HFF-Myc (cell line): Measurements from ENCODE around the gene MISP.

Experiments
- DNase-seq: peaks from one replicate; pipeline ENCODE4 v3.0.0-alpha.2; 2011; ENCODE audit warnings: low read depth; ENCODE audit errors: extremely low read depth
- H3K4me3 ChIP-seq: replicated peaks from 2 replicates; pipeline ENCODE4 v1.5.1; 2011; ENCODE audit warnings: low read depth, mild to moderate bottlenecking, control low read depth, low read length
- TF ChIP-seq, protein P1 (sequence below): IDR thresholded peaks from 2 replicates; pipeline ENCODE4 v1.5.1; 2012; ENCODE audit warnings: mild to moderate bottlenecking, low read depth, low read length, control low read depth; ENCODE audit errors: missing control alignments

Gene MISP

DNA sequence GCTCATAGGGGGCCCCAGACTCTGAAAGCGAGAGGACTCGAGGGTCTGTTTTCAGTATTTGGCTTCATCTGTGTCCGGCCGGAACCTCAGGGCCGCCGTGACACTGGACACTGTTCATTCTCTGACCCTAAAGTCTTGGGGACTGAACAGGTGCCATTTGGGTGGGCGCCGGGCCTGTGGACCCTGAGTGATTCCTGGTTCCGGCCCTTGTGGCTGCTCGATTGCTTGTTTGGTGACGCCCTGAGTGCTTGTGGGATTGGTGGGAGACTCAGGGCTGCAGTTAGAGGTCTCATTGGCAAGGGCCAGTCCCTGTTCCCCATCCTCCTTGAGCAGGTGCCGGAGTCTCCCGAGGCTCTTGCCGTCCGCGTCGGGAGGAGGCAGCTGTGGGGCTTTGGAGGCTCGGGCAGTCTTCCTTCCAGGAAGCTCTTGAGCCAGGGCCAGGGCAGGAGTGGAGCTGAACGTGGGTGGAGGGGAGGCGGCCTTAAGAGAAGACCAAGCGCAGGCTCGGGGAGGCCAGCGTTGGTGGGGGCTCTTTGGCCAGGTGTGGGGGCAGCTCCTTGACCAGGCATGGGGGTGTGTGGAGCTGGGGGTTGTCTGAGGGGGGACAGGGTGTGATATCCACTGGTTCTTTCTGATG, 51.1 kb downstream of the MISP start:
- no peak for DNase-seq
- peak overlapping the region; percentile 79 for H3K4me3 ChIP-seq
- TF ChIP-seq, protein P1, sequence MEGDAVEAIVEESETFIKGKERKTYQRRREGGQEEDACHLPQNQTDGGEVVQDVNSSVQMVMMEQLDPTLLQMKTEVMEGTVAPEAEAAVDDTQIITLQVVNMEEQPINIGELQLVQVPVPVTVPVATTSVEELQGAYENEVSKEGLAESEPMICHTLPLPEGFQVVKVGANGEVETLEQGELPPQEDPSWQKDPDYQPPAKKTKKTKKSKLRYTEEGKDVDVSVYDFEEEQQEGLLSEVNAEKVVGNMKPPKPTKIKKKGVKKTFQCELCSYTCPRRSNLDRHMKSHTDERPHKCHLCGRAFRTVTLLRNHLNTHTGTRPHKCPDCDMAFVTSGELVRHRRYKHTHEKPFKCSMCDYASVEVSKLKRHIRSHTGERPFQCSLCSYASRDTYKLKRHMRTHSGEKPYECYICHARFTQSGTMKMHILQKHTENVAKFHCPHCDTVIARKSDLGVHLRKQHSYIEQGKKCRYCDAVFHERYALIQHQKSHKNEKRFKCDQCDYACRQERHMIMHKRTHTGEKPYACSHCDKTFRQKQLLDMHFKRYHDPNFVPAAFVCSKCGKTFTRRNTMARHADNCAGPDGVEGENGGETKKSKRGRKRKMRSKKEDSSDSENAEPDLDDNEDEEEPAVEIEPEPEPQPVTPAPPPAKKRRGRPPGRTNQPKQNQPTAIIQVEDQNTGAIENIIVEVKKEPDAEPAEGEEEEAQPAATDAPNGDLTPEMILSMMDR = no peak

- peak overlapping the region; percentile 79 for H3K4me3 ChIP-seq
- TF ChIP-seq, protein P1 = no peak
- DNase-seq = no peak
Observed at GRCh38 chr19:802498-803098, 51.7 kb downstream of the MISP start.

DNA sequence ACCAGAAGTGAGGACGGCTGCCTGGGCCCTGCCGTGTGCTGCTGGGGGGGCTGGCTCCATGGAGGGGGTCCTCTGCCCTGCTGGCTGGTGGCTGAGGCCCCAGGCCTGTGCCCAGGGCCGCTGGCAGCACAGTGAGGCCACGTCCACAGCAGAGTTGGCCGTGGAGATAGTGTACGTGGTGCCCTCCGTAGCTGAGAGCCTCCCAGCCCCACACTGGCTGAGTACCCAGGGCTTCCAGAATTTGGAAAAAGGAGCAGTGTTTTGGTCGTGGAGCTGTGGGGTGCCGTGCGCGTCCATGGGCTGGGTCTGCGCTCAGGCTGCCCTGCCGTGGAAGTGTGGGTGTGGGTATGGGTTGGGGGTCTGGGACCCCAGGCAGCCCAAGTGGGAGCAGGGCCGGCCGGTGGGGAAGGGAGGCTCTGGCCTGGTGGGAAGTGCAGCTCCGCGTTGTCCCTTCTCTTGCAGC, 52.2 kb downstream of the MISP start:
- TF ChIP-seq, protein P1 = no peak
- no peak overlapping the region for H3K4me3 ChIP-seq
- DNase-seq = no peak

DNA sequence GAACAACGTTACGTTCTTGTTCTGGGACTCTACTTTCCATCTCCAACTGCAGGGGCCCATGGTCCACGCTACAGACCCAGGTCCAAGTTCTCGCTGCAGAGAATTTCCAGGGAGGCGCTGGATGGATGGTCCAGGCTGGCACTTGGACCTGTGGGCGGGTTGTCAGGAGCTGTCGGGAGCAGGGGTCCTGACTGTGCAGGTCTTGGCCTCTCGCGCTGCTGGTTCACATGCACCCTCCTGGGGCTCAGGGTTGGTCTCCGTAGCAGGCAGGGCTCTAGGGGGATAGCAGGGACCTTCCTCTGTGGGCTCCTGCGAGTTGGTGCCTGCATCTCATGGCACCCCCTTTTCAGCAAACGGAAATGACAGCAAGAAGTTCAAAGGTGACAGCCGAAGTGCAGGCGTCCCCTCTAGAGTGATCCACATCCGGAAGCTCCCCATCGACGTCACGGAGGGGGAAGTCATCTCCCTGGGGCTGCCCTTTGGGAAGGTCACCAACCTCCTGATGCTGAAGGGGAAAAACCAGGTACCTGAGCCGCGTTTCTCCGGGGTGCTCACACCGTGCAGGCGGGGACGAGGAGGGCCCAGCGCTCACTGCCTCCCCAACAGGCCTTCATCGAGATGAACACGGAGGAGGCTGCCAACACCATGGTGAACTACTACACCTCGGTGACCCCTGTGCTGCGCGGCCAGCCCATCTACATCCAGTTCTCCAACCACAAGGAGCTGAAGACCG, 52.9 kb downstream of the MISP start:
- H3K4me3 ChIP-seq = no peak overlapping the region
- TF ChIP-seq, protein P1 = no peak
- DNase-seq = no peak

DNA sequence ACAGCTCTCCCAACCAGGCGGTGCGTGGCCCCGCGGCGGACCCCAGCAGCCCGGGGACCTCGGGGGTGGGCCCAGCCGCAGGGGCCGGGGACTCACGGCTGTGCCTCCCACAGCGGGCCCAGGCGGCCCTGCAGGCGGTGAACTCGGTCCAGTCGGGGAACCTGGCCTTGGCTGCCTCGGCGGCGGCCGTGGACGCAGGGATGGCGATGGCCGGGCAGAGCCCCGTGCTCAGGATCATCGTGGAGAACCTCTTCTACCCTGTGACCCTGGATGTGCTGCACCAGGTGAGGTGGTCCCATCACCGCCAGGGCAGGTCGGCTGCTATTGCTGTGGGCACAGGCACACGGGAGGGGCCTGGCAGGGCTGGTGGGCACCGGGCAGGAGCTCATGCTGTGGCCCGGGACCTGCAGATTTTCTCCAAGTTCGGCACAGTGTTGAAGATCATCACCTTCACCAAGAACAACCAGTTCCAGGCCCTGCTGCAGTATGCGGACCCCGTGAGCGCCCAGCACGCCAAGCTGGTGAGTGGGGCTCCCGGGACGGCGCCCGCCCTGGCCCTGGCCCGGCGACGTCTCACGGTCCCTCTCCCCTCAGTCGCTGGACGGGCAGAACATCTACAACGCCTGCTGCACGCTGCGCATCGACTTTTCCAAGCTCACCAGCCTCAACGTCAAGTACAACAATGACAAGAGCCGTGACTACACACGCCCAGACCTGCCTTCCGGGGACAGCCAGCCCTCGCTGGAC, 53.7 kb downstream of the MISP start:
- no peak for DNase-seq
- TF ChIP-seq, protein P1 = no peak
- H3K4me3 ChIP-seq = no peak overlapping the region

DNA sequence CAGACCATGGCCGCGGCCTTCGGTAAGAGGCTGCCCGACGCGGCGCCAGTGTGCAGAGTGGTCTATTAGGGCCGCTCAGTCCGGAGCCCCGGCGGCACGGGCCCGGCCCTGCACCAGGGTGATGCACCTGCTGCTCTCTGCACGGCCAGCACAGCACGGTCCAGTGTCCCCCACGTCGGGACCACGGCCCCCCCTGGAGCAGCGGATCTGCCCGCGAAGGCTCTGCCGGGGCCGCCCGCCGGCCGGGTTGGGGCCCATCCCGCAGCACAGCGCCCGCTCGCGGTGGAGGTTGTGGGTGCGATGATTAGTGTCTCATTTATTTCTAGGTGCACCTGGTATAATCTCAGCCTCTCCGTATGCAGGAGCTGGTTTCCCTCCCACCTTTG, 54.2 kb downstream of the MISP start:
- TF ChIP-seq, protein P1 = no peak

More for the DNA sequence above, 54.2 kb downstream of the MISP start:
- DNase-seq = no peak
- H3K4me3 ChIP-seq = no peak overlapping the region
